Kidney epithelial cell (primary cell): ENCODE data around the gene NEK6. TPM values are rescaled to one million over a fixed set of nuclear protein-coding genes. Genes with fewer than 3 reads are reported as not detected.

Source experiments
- DNase-seq: peaks from one replicate; pipeline ENCODE4 v3.0.0-alpha.2; 2010; ENCODE audit warnings: low read depth
- H3K27me3 ChIP-seq: 2 replicates; pipeline ENCODE4 v1.6.0; 2011; ENCODE audit warnings: low read length; ENCODE audit not compliant: control insufficient read depth, insufficient read depth
- H3K36me3 ChIP-seq: 2 replicates; pipeline ENCODE4 v1.5.1; 2011; ENCODE audit warnings: low read length; ENCODE audit not compliant: control insufficient read depth, insufficient read depth
- H3K4me3 ChIP-seq: 2 replicates; pipeline ENCODE4 v1.5.1; 2011; ENCODE audit warnings: low read depth, mild to moderate bottlenecking, control low read depth, low read length
- CTCF ChIP-seq: IDR thresholded peaks from 2 replicates; pipeline ENCODE4 v1.5.1; 2011; ENCODE audit warnings: mild to moderate bottlenecking, moderate library complexity, low read length, control low read depth, inconsistent platforms; ENCODE audit not compliant: insufficient read depth, poor library complexity, severe bottlenecking
- total RNA-seq: library from RNA; depleted of rRNA; stranded (reverse); fragments of >200 nt; gene quantifications from 2 replicates; pipeline ENCODE4 v1.2.3, GENCODE V29; 2015

The NEK6 gene
- total RNA-seq, 1 donor from 2014 or later: 17.8 TPM

GRCh38 chr9:124355039-124355940 is 97.5 kb downstream of the NEK6 start:
- H3K27me3 ChIP-seq: no peaks in the 10 kb centered on the region
- H3K4me3 ChIP-seq: no peak overlapping the region
- H3K36me3 ChIP-seq: peaks cover 3% of the 10 kb centered on the region
- TF ChIP-seq CTCF: no peak
- no peak for DNase-seq

- no peak for DNase-seq
- H3K4me3 ChIP-seq: no peak overlapping the region
- TF ChIP-seq CTCF: no peak
- no peaks in the 10 kb centered on the region for H3K27me3 ChIP-seq
- peaks cover 1% of the 10 kb centered on the region for H3K36me3 ChIP-seq
Observed at GRCh38 chr9:124355941-124356744, 98.4 kb downstream of the NEK6 start.

- no peak overlapping the region for H3K4me3 ChIP-seq
- TF ChIP-seq CTCF: no peak
- H3K36me3 ChIP-seq: peaks cover 1% of the 10 kb centered on the region
- no peak for DNase-seq
- no peaks in the 10 kb centered on the region for H3K27me3 ChIP-seq
Observed at GRCh38 chr9:124356745-124357390, 99.1 kb downstream of the NEK6 start.

- DNase-seq: no peak
- no peak overlapping the region for H3K4me3 ChIP-seq
- no peaks in the 10 kb centered on the region for H3K27me3 ChIP-seq
- peaks cover 1% of the 10 kb centered on the region for H3K36me3 ChIP-seq
- TF ChIP-seq CTCF: no peak
Observed at GRCh38 chr9:124357721-124358361, 100.1 kb downstream of the NEK6 start.

GRCh38 chr9:124358631-124359030 is 100.9 kb downstream of the NEK6 start:
- H3K36me3 ChIP-seq: peaks cover 1% of the 10 kb centered on the region
- H3K27me3 ChIP-seq: no peaks in the 10 kb centered on the region
- no peak overlapping the region for H3K4me3 ChIP-seq
- DNase-seq: no peak
- TF ChIP-seq CTCF: no peak
